HepG2 (cell line): ENCODE data around the gene PAQR5. TPM values are rescaled to one million over a fixed set of nuclear protein-coding genes. Genes with fewer than 3 reads are reported as not detected.
A peak's percentile ranks its signal among the peaks of the same experiment; 100 is the strongest.

Experiments used
- ADNP ChIP-seq: sonication (generic); formaldehyde crosslinking; IDR thresholded peaks from 2 replicates; pipeline ENCODE4 v1.4.0; 2020; ENCODE audit warnings: missing genetic modification reagents
- CBX2 ChIP-seq, 2 experiments: fragments of 200-600 bp in 1 of 2; sonication (generic); formaldehyde crosslinking in 1 of 2; IDR thresholded peaks; 2 replicates each; pipeline versions ENCODE4 v1.7.0 to v1.8.1; 2018 to 2022; ENCODE audit warnings: low read depth in 2 of 2, low read length in 1 of 2, mild to moderate bottlenecking in 1 of 2, missing genetic modification reagents in 1 of 2
- NFYC ChIP-seq: IDR thresholded peaks from 2 replicates; pipeline ENCODE4 v1.6.1; 2016; ENCODE audit warnings: missing genetic modification reagents, missing compliant biosample characterization
- SIN3B ChIP-seq: fragments of 150-350 bp; IDR thresholded peaks from 2 replicates; pipeline ENCODE4 v1.6.1; 2014; ENCODE audit warnings: low read length
- SNRNP70 ChIP-seq: fragments of 200-400 bp; formaldehyde crosslinking; IDR thresholded peaks from 2 replicates; pipeline ENCODE4 v1.6.1; 2017; ENCODE audit warnings: mild to moderate bottlenecking, low read depth, low read length, moderate library complexity
- SUZ12 ChIP-seq: fragments of 150-350 bp; IDR thresholded peaks from 2 replicates; pipeline ENCODE4 v1.6.1; 2014; ENCODE audit warnings: low read depth, low read length
- ZNF10 ChIP-seq: sonication (generic); formaldehyde crosslinking; IDR thresholded peaks from 2 replicates; pipeline ENCODE4 v1.4.0; 2020; ENCODE audit warnings: mild to moderate bottlenecking, low read depth, missing genetic modification reagents, borderline replicate concordance
- ZNF549 ChIP-seq: sonication (generic); formaldehyde crosslinking; IDR thresholded peaks from 2 replicates; pipeline ENCODE4 v1.5.0; 2020; ENCODE audit warnings: missing genetic modification reagents
- ZNF790 ChIP-seq: sonication (generic); formaldehyde crosslinking; IDR thresholded peaks from 2 replicates; pipeline ENCODE4 v1.8.0; 2022; ENCODE audit warnings: missing genetic modification reagents, mild to moderate bottlenecking, borderline replicate concordance
- ZSCAN31 ChIP-seq: sonication (generic); formaldehyde crosslinking; IDR thresholded peaks from 2 replicates; pipeline ENCODE4 v1.5.0; 2020; ENCODE audit warnings: low read depth, mild to moderate bottlenecking, missing genetic modification reagents
- polyA plus RNA-seq, 8 experiments: library from polyadenylated mRNA; depleted of rRNA in 3 of 8; stranded (reverse) in 7 of 8; unstranded in 1 of 8; fragments of >200 nt; fragmentation: Illumina TruSeq in 4 of 8; extraction: Trizol in 4 of 8; gene quantifications; 2 replicates each; pipeline versions ENCODE4 v1.2.1 to v1.2.3, GENCODE V29; 2011 to 2016; ENCODE audit warnings: low read depth in 4 of 8, missing spikeins in 1 of 8, mixed read lengths in 1 of 8; ENCODE audit not compliant: insufficient read depth in 1 of 8
- total RNA-seq, 5 experiments: library from RNA; depleted of rRNA; stranded (reverse); fragments of >200 nt; fragmentation: Illumina TruSeq; extraction: Trizol; gene quantifications; 2 replicates each; pipeline ENCODE4 v1.2.3, GENCODE V29; 2016; ENCODE audit warnings: low read depth in 1 of 5
- TF ChIP-seq, protein P1 (sequence below): sonication (generic); formaldehyde crosslinking; IDR thresholded peaks from 2 replicates; pipeline ENCODE4 v1.8.1; 2022; ENCODE audit warnings: low read depth, mild to moderate bottlenecking, missing genetic modification reagents
- TF ChIP-seq, protein P2 (sequence below): sonication (generic); formaldehyde crosslinking; IDR thresholded peaks from 2 replicates; pipeline ENCODE4 v1.5.1; 2020; ENCODE audit warnings: mild to moderate bottlenecking, missing genetic modification reagents, moderate library complexity
- TF ChIP-seq, protein P3 (sequence below): sonication (generic); formaldehyde crosslinking; IDR thresholded peaks from 2 replicates; pipeline ENCODE4 v1.9.0; 2021; ENCODE audit warnings: missing genetic modification reagents, borderline replicate concordance
- TF ChIP-seq, protein P4 (sequence below): sonication (generic); formaldehyde crosslinking; IDR thresholded peaks from 2 replicates; pipeline ENCODE4 v1.4.0; 2020; ENCODE audit warnings: low read depth, missing genetic modification reagents

The PAQR5 gene
- total and polyA plus RNA-seq, 2 of the 13 experiments (the other 11 are each of a cell fraction or from before 2014, with no cell fraction given) = 0.53 to 1.3 TPM

DNA sequence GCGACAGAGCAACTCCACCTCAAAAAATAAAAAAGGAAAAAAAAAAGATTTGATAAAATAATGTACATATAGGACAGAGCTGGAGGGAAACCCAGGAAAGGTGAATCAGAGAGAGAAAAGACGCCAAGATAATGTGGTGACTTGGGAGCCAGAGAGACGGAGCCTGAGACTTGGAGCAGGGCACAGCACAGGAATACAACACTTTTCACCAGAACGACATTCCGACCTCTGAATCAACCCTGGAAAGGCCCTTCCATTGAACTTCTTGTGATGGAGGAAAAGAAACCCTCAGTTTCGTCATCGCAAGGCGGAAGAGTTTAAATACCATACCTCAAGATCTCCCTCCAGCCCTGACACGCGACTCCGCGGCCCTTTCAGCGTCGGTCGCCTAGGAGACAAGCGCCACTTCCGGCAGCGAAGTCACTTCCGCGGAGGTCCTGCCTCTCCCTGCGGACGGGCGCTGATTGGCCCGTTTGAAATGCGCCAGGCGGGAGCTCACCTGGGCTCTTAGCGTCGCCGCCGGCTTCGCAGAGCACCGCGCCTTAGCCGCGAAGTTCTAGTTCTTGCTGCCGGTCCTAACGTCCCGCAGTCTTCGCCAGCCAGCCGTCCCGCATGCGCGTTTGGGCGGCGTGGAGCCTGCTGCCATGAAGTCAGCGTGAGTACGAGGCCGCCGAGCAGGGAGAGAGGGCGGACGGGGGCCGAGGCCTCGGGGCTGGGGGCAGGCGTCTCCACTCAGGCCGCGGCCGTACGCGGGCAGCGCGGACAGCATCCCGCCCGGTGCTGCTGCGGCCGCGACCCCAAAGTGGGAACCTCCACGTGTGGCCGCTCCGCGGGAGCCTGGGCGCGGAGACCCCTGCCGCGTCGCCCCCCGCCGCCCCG lies 115.3 kb downstream of the PAQR5 start, which contains the start of gene KIF23 (continued):
- no peak for TF ChIP-seq ADNP (CRISPR knock-in tag)
- TF ChIP-seq, protein P1, sequence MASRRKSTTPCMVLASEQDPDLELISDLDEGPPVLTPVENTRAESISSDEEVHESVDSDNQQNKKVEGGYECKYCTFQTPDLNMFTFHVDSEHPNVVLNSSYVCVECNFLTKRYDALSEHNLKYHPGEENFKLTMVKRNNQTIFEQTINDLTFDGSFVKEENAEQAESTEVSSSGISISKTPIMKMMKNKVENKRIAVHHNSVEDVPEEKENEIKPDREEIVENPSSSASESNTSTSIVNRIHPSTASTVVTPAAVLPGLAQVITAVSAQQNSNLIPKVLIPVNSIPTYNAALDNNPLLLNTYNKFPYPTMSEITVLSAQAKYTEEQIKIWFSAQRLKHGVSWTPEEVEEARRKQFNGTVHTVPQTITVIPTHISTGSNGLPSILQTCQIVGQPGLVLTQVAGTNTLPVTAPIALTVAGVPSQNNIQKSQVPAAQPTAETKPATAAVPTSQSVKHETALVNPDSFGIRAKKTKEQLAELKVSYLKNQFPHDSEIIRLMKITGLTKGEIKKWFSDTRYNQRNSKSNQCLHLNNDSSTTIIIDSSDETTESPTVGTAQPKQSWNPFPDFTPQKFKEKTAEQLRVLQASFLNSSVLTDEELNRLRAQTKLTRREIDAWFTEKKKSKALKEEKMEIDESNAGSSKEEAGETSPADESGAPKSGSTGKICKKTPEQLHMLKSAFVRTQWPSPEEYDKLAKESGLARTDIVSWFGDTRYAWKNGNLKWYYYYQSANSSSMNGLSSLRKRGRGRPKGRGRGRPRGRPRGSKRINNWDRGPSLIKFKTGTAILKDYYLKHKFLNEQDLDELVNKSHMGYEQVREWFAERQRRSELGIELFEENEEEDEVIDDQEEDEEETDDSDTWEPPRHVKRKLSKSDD (CRISPR knock-in tag) = no peak; the same call in 1 of the 2 replicates
- TF ChIP-seq ZNF549 = no peak
- TF ChIP-seq, protein P2, sequence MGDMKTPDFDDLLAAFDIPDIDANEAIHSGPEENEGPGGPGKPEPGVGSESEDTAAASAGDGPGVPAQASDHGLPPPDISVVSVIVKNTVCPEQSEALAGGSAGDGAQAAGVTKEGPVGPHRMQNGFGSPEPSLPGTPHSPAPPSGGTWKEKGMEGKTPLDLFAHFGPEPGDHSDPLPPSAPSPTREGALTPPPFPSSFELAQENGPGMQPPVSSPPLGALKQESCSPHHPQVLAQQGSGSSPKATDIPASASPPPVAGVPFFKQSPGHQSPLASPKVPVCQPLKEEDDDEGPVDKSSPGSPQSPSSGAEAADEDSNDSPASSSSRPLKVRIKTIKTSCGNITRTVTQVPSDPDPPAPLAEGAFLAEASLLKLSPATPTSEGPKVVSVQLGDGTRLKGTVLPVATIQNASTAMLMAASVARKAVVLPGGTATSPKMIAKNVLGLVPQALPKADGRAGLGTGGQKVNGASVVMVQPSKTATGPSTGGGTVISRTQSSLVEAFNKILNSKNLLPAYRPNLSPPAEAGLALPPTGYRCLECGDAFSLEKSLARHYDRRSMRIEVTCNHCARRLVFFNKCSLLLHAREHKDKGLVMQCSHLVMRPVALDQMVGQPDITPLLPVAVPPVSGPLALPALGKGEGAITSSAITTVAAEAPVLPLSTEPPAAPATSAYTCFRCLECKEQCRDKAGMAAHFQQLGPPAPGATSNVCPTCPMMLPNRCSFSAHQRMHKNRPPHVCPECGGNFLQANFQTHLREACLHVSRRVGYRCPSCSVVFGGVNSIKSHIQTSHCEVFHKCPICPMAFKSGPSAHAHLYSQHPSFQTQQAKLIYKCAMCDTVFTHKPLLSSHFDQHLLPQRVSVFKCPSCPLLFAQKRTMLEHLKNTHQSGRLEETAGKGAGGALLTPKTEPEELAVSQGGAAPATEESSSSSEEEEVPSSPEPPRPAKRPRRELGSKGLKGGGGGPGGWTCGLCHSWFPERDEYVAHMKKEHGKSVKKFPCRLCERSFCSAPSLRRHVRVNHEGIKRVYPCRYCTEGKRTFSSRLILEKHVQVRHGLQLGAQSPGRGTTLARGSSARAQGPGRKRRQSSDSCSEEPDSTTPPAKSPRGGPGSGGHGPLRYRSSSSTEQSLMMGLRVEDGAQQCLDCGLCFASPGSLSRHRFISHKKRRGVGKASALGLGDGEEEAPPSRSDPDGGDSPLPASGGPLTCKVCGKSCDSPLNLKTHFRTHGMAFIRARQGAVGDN (CRISPR knock-in tag) = peak; percentile 94
- TF ChIP-seq SIN3B = peak; percentile 80
- peak; percentile 84; the same call in 1 of the 2 replicates for TF ChIP-seq ZSCAN31 (CRISPR knock-in tag)
- TF ChIP-seq ZNF10 (CRISPR knock-in tag) = no peak
- TF ChIP-seq SUZ12 = no peak
- TF ChIP-seq NFYC = peak; percentile 94
- no peak for TF ChIP-seq CBX2 (IDR thresholded peaks at IDR 0.05; ENCODE audit: low read depth, low read length)
- TF ChIP-seq CBX2 (CRISPR knock-in tag; IDR thresholded peaks at IDR 0.05; ENCODE audit: low read depth) = no peak
- TF ChIP-seq SNRNP70 = no peak
- TF ChIP-seq, protein P3, sequence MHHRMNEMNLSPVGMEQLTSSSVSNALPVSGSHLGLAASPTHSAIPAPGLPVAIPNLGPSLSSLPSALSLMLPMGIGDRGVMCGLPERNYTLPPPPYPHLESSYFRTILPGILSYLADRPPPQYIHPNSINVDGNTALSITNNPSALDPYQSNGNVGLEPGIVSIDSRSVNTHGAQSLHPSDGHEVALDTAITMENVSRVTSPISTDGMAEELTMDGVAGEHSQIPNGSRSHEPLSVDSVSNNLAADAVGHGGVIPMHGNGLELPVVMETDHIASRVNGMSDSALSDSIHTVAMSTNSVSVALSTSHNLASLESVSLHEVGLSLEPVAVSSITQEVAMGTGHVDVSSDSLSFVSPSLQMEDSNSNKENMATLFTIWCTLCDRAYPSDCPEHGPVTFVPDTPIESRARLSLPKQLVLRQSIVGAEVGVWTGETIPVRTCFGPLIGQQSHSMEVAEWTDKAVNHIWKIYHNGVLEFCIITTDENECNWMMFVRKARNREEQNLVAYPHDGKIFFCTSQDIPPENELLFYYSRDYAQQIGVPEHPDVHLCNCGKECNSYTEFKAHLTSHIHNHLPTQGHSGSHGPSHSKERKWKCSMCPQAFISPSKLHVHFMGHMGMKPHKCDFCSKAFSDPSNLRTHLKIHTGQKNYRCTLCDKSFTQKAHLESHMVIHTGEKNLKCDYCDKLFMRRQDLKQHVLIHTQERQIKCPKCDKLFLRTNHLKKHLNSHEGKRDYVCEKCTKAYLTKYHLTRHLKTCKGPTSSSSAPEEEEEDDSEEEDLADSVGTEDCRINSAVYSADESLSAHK (CRISPR knock-in tag) = no peak
- TF ChIP-seq, protein P4, sequence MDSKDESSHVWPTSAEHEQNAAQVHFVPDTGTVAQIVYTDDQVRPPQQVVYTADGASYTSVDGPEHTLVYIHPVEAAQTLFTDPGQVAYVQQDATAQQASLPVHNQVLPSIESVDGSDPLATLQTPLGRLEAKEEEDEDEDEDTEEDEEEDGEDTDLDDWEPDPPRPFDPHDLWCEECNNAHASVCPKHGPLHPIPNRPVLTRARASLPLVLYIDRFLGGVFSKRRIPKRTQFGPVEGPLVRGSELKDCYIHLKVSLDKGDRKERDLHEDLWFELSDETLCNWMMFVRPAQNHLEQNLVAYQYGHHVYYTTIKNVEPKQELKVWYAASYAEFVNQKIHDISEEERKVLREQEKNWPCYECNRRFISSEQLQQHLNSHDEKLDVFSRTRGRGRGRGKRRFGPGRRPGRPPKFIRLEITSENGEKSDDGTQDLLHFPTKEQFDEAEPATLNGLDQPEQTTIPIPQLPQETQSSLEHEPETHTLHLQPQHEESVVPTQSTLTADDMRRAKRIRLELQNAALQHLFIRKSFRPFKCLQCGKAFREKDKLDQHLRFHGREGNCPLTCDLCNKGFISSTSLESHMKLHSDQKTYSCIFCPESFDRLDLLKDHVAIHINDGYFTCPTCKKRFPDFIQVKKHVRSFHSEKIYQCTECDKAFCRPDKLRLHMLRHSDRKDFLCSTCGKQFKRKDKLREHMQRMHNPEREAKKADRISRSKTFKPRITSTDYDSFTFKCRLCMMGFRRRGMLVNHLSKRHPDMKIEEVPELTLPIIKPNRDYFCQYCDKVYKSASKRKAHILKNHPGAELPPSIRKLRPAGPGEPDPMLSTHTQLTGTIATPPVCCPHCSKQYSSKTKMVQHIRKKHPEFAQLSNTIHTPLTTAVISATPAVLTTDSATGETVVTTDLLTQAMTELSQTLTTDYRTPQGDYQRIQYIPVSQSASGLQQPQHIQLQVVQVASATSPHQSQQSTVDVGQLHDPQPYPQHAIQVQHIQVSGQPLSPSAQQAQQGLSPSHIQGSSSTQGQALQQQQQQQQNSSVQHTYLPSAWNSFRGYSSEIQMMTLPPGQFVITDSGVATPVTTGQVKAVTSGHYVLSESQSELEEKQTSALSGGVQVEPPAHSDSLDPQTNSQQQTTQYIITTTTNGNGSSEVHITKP (CRISPR knock-in tag) = no peak; the same call in 1 of the 2 replicates
- peak; percentile 14; the same call in 1 of the 2 replicates for TF ChIP-seq ZNF790 (CRISPR knock-in tag)
